Activated CD8-positive, alpha-beta memory T cell treated with anti-CD3 and anti-CD28 coated beads for 1 hour (primary cell): ENCODE measurements around the gene CLMN.
A peak's percentile ranks its signal among the peaks of the same experiment; 100 is the strongest.
"Not testable (repeated sequence)": the region's sequence is repeated elsewhere in the genome, so short reads cannot be mapped to it uniquely, and the experiment has no call there.

Source experiments
- DNase-seq, 2 donors: peaks; one replicate each; pipeline ENCODE4 v3.0.0-alpha.2; 2020; ENCODE audit warnings: low read depth in 1 of 2; ENCODE audit errors: extremely low read depth in 1 of 2

Gene CLMN

GRCh38 chr14:95180966-95181741, 138.6 kb downstream of the CLMN start:
- DNase-seq: no peak

DNA sequence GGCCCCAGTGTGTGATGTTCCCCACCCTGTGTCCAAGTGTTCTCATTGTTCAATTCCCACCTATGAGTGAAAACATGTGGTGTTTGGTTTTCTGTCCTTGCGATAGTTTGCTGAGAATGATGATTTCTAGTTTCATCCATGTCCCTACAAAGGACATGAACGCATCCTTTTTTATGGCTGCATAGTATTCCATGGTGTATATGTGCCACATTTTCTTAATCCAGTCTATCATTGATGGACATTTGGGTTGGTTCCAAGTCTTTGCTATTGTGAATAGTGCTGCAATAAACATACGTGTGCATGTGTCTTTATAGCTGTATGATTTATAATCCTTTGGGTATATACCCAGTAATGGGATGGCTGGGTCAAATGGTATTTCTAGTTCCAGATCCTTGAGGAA, 144.0 kb downstream of the CLMN start:
- not testable (repeated sequence) for DNase-seq

GRCh38 chr14:95174184-95174792, 145.4 kb downstream of the CLMN start:
- DNase-seq: no peak

DNA sequence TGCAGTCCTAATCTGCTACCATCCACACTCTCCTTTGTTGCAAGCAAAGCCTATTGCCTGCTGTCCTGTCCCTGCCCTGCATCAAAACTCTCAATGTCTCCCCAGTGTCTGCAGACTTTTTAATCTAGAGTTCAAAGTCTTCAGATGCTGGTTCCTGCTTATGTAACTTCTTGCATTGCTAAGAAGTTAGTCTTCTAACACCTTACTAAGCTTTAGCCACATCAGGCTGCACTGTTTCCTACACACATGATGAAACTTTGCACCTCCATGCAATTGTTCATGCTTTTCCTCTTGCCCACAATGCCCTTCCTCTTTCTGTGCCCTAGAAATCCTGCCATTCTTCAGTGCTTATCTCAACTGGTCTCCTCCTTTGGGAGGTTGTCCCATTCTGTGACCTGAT, 146.2 kb downstream of the CLMN start:
- DNase-seq: no peak

DNA sequence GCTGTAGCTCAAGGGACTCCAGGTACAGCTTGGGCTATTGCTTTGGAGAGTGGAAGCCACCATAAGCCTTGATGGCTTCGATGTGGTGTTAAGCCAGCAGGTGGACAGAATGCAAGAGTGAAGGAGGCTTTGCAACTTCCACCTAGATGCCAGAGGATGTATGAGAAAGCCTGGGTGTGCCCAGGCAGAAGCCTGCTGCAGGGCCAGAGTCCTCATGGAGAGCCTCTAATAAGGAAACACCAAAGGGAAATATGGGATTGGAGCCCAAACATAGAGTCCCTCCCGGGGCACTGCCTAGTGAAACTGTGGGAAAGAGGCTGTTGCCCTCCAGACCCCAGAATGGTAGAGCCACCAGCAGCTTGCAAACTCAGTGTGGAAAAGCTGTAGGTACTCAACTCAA, 152.5 kb downstream of the CLMN start:
- no peak for DNase-seq

GRCh38 chr14:95165517-95165916, 154.2 kb downstream of the CLMN start:
- no peak for DNase-seq

- DNase-seq: no peak
Observed at GRCh38 chr14:95164506-95164905, 155.2 kb downstream of the CLMN start.

DNA sequence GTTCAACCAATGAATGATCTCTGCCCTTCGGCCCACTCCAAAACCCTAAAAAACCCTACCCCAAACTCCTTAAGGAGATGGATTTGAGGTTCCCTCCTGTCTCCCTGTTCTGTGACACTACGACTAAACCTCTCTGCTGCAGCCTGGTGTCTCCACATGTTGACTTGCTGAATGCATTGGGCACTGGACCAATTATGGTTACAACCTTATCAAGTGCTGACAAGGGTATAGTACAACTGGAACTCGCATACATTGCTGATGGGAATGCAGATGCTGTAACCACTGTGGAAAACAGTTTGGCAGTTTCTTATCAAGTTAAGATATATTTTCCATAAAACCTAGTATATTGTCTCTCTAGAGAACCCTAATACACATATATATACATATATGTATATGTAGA, 156.0 kb downstream of the CLMN start:
- no peak for DNase-seq

DNA sequence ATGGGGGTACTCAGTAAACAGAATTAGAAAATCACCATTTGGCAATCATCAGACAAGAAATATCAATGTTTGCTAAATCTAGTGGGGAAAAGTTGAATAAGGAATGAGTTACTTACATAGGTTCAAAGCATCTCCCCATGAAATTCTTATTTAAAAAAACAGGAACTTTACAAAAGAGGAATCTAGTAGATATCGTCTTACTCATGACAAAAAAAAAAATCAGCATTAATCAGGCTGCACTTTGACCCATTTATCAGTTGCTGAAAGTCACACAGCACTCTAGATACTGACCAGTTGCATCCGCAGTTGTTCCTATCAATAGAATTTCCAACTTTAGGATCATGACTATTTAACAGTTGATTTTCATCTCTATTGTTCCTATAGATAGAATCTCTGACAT, 156.6 kb downstream of the CLMN start:
- DNase-seq: no peak

DNA sequence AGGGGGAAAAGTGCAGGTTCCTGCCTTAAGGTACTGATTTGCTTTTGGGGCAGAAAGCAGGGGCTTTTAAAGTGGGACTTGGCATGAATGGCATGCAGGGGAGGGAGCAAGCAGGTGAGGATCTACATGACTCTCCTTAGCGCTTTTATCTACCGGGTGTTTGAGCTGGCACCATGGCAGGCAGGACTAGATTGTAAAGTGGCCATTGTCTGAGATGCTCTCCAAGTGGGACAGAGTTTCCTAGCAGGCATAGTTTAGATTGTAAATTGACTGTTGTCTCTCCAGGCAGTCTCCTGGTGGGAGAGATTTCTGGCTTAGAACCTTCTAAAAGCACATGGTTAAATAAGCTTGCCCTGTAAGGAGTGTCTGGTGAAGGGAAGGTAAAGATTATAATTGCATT, 157.1 kb downstream of the CLMN start:
- no peak for DNase-seq

DNA sequence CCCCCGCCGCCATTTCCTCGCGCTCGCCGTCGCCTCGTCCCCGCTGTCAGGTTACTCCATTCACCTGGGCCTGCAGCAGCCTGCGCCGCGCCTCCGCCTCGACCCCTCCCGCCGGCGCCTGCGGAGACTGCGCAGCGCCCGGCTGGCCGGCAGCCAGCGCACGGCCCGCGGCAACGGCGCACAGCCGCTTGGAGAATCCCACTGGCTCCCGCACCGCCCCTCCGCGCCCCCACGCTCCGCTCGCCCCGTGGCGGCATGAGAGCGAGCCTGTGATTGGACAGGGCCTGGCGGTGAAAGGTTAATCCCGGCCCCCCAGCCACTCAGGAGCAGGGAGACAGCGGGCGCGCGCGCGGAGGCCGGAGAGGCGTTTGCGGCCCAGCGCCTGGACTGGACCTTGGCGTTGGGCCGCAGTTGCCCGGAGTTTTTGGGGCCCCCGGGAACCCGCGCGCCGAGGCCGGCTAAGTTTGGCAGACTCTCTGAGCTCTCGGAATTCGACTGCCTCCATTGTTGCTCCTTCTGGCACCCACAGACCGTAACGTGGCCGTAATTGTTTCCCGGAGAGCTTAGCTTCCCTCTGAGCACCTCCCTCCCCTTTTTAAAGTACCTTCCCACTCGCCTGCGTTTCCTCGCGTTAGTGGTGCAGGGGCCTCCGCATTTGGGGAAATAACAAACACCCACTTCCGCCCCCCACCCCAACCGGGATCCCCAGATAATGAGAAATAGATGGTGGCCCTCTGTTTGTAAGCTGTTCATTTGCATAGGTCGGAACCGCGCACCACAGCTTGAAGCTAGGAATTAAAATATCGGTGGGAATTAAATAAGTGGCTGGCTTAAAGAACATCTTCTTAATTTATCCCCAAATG, 162.2 kb downstream of the CLMN start, which contains the start of gene DICER1:
TSS of gene DICER1 (minus strand) at position 203 of the 863 bp plus-strand sequence. CDS start 24,071 bp downstream, outside the sequence.
- DNase-seq: peak; percentile 87 to 94

- no peak for DNase-seq
Observed at GRCh38 chr14:95157048-95157326, 162.7 kb downstream of the CLMN start.

DNA sequence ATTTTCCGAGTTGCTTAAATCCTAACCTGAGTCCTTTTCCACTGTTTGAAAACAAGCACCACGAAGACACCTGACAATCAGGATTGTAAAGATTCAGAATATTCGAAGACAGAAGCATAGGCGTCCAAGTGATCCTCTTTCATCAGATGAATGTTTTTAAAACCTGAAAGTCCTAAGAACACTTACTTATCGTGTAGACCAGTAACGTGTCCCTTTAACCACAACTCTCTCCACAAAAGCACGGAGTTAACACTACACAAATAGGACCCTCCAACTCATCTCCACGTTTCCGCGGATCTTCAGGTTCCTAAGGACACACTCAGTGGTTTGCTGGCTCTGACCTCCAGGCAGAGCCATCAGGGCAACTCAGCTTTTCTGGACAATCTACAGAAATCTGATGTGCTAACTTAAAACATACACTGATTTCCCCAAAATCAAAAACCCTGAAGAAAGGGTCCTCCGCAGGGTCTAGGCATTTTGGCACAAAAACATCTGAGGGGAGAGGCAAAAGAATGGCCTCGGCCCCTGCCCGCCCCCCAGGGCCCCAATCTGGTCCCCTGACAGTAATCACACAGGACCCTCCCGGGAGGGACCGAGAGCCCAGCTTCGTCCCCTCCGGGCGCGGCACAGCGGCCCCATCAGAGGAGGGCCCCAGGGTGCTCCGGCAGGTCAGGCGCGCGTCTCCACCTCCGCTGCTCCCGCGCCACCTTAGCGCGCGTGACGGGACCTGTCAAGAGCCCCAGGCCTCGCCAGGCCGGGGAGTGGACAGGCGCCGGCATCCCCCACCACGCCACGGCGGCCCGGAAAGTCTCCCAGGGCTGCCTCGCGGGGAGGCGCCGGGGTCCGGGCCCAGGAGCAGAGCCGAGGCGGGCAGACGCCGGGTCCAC, 163.3 kb downstream of the CLMN start:
- no peak for DNase-seq

DNA sequence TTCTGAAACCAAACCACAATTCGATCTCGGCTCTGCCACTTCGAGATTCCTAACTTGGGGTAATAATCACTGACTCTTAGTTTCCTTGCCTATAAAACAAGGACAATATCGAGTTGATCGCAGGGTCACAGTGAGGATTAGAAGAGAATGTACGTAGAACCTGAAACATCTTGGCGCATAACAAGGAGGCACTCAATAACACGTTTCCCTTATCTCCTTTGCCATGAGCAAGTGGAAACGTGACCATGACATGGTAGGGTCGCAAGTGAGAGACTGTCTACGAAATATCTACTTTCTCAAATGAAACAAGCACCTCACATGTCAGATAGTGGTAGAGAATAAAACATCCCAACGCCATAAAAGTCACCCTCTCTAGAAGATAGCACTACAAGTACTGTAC, 164.7 kb downstream of the CLMN start:
- DNase-seq: no peak

GRCh38 chr14:95153866-95154265, 165.8 kb downstream of the CLMN start:
- no peak for DNase-seq

GRCh38 chr14:95151561-95151960, 168.1 kb downstream of the CLMN start:
- no peak for DNase-seq

- no peak for DNase-seq
Observed at GRCh38 chr14:95150910-95151309, 168.8 kb downstream of the CLMN start.

- DNase-seq: no peak
Observed at GRCh38 chr14:95149441-95149840, 170.3 kb downstream of the CLMN start.

DNA sequence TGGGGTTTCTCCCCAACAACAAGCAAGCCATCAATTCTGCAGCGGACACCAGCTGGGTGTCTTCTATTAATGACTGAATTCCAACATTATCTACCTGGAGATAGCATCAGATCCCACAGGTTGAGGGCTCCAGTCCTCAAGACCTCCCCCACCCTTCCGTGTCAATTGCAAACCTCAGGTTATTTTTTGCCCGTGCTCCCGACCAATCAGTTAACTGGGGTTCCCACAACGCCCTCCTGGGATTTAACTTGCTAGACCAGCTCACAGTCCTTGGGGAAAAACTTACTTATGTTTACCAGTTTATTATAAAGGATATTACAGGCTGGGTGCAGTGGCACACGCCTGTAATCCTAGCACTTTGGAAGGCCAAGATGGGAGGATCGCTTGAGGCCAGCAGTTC, 172.1 kb downstream of the CLMN start:
- no peak for DNase-seq

GRCh38 chr14:95146079-95146771, 173.5 kb downstream of the CLMN start:
- no peak for DNase-seq
